Stimulated activated CD4-positive, alpha-beta T cell treated with anti-CD3 and anti-CD28 coated beads, Interleukin-15, amount 100 ng/mL, for 24 hours (primary cell): ENCODE measurements around the gene LNP1.

ENCODE experiments used
- DNase-seq: peaks from one replicate; pipeline ENCODE4 v3.0.0-alpha.2; 2020

Gene LNP1

GRCh38 chr3:100482176-100482575 is 80.8 kb downstream of the LNP1 start:
- DNase-seq = no peak

- DNase-seq = no peak
Observed at GRCh38 chr3:100483529-100483928, 82.2 kb downstream of the LNP1 start.

- no peak for DNase-seq
Observed at GRCh38 chr3:100486808-100487207, 85.5 kb downstream of the LNP1 start.

- no peak for DNase-seq
Observed at GRCh38 chr3:100489118-100489517, 87.8 kb downstream of the LNP1 start.

GRCh38 chr3:100492059-100493006 is 91.0 kb downstream of the LNP1 start, which contains the start of gene TMEM45A:
Gene TMEM45A (plus strand): TSS chr3:100492619. CDS start chr3:100555212, 62,593 bp downstream.
- DNase-seq = peak; percentile 92

GRCh38 chr3:100496711-100497261 is 95.4 kb downstream of the LNP1 start:
- no peak for DNase-seq

- no peak for DNase-seq
Observed at GRCh38 chr3:100499651-100500050, 98.3 kb downstream of the LNP1 start.

GRCh38 chr3:100500320-100500880 is 99.1 kb downstream of the LNP1 start:
- no peak for DNase-seq

- no peak for DNase-seq
Observed at GRCh38 chr3:100503448-100503847, 102.1 kb downstream of the LNP1 start.
